Keratinocyte (primary cell): ENCODE data around the gene RAP1GAP2. TPM values are rescaled to one million over a fixed set of nuclear protein-coding genes. Genes with fewer than 3 reads are reported as not detected.

ENCODE experiments used
- DNase-seq: peaks from one replicate; pipeline ENCODE4 v3.0.0-alpha.2; 2011; ENCODE audit warnings: low read depth, missing footprints, low spot score
- FAIRE-seq: peaks from 2 replicates; lab custom pipeline; 2011; peaks lifted over from hg19 to GRCh38; lab: Jason Lieb, UNC
- H2AFZ ChIP-seq: 2 replicates; pipeline ENCODE4 v1.6.0; 2012; ENCODE audit warnings: low read length, control low read depth, inconsistent platforms; ENCODE audit not compliant: control insufficient read depth
- H3K27ac ChIP-seq: 2 replicates; pipeline ENCODE4 v1.5.1; 2011; ENCODE audit warnings: low read length; ENCODE audit not compliant: control insufficient read depth, insufficient read depth
- H3K27me3 ChIP-seq: 3 replicates; pipeline ENCODE4 v1.6.0; 2011; ENCODE audit warnings: low read length; ENCODE audit not compliant: control insufficient read depth, insufficient read depth; ENCODE audit errors: extremely low read depth
- H3K36me3 ChIP-seq, 2 experiments: 2 replicates in 1 of 2; 3 replicates in 1 of 2; pipeline ENCODE4 v1.5.1; 2011; ENCODE audit warnings: low read length in 2 of 2, mild to moderate bottlenecking in 1 of 2; ENCODE audit not compliant: control insufficient read depth in 2 of 2, insufficient read depth in 2 of 2; ENCODE audit errors: extremely low read depth in 1 of 2
- H3K4me1 ChIP-seq: 3 replicates; pipeline ENCODE4 v1.5.1; 2011; ENCODE audit warnings: low read length; ENCODE audit not compliant: control insufficient read depth, insufficient read depth; ENCODE audit errors: extremely low read depth
- H3K4me2 ChIP-seq: 3 replicates; pipeline ENCODE4 v1.6.0; 2011; ENCODE audit warnings: low read depth, low read length; ENCODE audit not compliant: control insufficient read depth, insufficient read depth; ENCODE audit errors: extremely low read depth
- H3K4me3 ChIP-seq, 3 experiments: fragments of 200-600 bp in 1 of 3; sonication (generic) in 1 of 3; 2 replicates in 2 of 3; 3 replicates in 1 of 3; pipeline ENCODE4 v1.5.1; 2011 to 2016; ENCODE audit warnings: low read length in 3 of 3, mild to moderate bottlenecking in 3 of 3, control low read depth in 2 of 3, inconsistent platforms in 1 of 3, low read depth in 1 of 3, mixed read lengths in 1 of 3, mixed run types in 1 of 3, moderate library complexity in 1 of 3; ENCODE audit not compliant: control insufficient read depth in 2 of 3, insufficient read depth in 2 of 3; ENCODE audit errors: extremely low read depth in 1 of 3
- H3K79me2 ChIP-seq: 2 replicates; pipeline ENCODE4 v1.6.0; 2012; ENCODE audit warnings: low read length; ENCODE audit not compliant: control insufficient read depth, insufficient read depth
- H3K9ac ChIP-seq: 3 replicates; pipeline ENCODE4 v1.6.0; 2011; ENCODE audit warnings: low read length; ENCODE audit not compliant: control insufficient read depth, insufficient read depth; ENCODE audit errors: extremely low read depth
- H3K9me1 ChIP-seq: 3 replicates; pipeline ENCODE4 v1.6.0; 2011; ENCODE audit warnings: low read length; ENCODE audit not compliant: control insufficient read depth, insufficient read depth; ENCODE audit errors: extremely low read depth
- H3K9me3 ChIP-seq: 2 replicates; pipeline ENCODE4 v1.5.1; 2012; ENCODE audit warnings: low read depth, low read length; ENCODE audit not compliant: control insufficient read depth
- H4K20me1 ChIP-seq: 3 replicates; pipeline ENCODE4 v1.6.0; 2011; ENCODE audit warnings: low read length; ENCODE audit not compliant: control insufficient read depth, insufficient read depth; ENCODE audit errors: extremely low read depth
- EZH2 ChIP-seq: IDR thresholded peaks from one replicate; pipeline ENCODE4 v1.6.1; 2012; ENCODE audit warnings: inconsistent platforms, mild to moderate bottlenecking, low read length, moderate library complexity
- dilution Hi-C: fragments of 300-500 bp; cut with MboI; formaldehyde crosslinking; loops from one replicate; pipeline ENCODE4 v1.7.0; 2020; ENCODE audit warnings: low sequenced_read_pairs; ENCODE audit not compliant: extremely low pct_ligation_motif_present
- polyA plus RNA-seq, 5 experiments: library from polyadenylated mRNA; depleted of rRNA in 3 of 5; stranded (reverse) in 3 of 5; stranded (forward) in 1 of 5; unstranded in 1 of 5; fragments of >200 nt; gene quantifications; 1 replicate in 1 of 5; 2 replicates in 3 of 5; 3 replicates in 1 of 5; pipeline versions ENCODE4 v1.2.1 to v1.2.3, GENCODE V29; 2011 to 2012; ENCODE audit warnings: missing spikeins in 2 of 5, low read depth in 1 of 5, low replicate concordance in 1 of 5
- TF ChIP-seq, protein P1 (sequence below), 3 experiments: IDR thresholded peaks in 1 of 3; conservative IDR thresholded peaks in 1 of 3; optimal IDR thresholded peaks in 1 of 3; 2 replicates in 2 of 3; 3 replicates in 1 of 3; pipeline versions ENCODE3 to v1.5.1; 2011; ENCODE audit warnings: low read length in 3 of 3, mild to moderate bottlenecking in 3 of 3, moderate library complexity in 2 of 3, control low read depth in 1 of 3, inconsistent platforms in 1 of 3; ENCODE audit not compliant: insufficient read depth in 2 of 3; ENCODE audit errors: extremely low read depth in 1 of 3

RAP1GAP2 gene
- polyA plus RNA-seq, 1 donor (not counting 4 experiments of a cell fraction or from before 2014, with no cell fraction given): 13.6 TPM

- Histone ChIP-seq H4K20me1 (no peaks in the 10 kb centered on the region), H2AFZ (no peak overlapping the region), H3K27me3 (no peaks in the 10 kb centered on the region), H3K4me1 (peaks cover 1% of the 10 kb centered on the region), H3K9ac (no peak overlapping the region), H3K36me3 (no peaks in the 10 kb centered on the region), H3K9me1 (no peaks in the 10 kb centered on the region), H3K79me2 (no peaks in the 10 kb centered on the region), H3K4me3 (no peak overlapping the region), H3K9me3 (no peaks in the 10 kb centered on the region), H3K27ac (no peak overlapping the region), H3K4me2 (no peak overlapping the region)
- no peak for DNase-seq
- dilution Hi-C loops: no loop called here
- no peak for FAIRE-seq
- TF ChIP-seq EZH2: no peak
- TF ChIP-seq, protein P1, sequence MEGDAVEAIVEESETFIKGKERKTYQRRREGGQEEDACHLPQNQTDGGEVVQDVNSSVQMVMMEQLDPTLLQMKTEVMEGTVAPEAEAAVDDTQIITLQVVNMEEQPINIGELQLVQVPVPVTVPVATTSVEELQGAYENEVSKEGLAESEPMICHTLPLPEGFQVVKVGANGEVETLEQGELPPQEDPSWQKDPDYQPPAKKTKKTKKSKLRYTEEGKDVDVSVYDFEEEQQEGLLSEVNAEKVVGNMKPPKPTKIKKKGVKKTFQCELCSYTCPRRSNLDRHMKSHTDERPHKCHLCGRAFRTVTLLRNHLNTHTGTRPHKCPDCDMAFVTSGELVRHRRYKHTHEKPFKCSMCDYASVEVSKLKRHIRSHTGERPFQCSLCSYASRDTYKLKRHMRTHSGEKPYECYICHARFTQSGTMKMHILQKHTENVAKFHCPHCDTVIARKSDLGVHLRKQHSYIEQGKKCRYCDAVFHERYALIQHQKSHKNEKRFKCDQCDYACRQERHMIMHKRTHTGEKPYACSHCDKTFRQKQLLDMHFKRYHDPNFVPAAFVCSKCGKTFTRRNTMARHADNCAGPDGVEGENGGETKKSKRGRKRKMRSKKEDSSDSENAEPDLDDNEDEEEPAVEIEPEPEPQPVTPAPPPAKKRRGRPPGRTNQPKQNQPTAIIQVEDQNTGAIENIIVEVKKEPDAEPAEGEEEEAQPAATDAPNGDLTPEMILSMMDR (optimal IDR thresholded peaks at IDR 0.05 in 1 of 3, IDR thresholded peaks at IDR 0.05 in 1 of 3, conservative IDR thresholded peaks at IDR 0.05 in 1 of 3; ENCODE audit: extremely low read depth in 1 of 3, insufficient read depth in 2 of 3, low read length in 3 of 3): no peak
Observed at GRCh38 chr17:2819921-2820501, 23.8 kb downstream of the RAP1GAP2 start.

DNA sequence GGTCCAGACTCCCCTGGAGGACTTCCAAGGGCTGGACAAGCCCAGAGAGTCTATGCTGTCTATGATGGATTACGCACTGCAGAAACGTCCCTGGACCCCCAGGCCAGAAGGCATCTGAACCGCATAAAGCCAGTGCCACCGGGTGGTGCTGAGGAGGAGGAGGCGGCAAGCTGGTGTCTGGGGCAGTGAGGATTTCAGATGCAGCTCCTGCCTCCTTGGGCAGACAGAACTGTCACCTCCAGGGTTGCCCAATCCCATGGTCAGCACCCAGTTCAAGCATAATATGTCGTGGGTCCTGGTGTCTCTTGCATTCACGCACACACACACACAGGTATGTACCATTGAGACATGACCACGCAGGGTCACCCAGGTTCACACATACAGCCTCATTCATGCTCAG lies 25.6 kb downstream of the RAP1GAP2 start:
- no peaks in the 10 kb centered on the region for H4K20me1 ChIP-seq
- dilution Hi-C loops: no loop called here
- FAIRE-seq: no peak
- no peaks in the 10 kb centered on the region for H3K36me3 ChIP-seq
- no peak overlapping the region for H3K27ac ChIP-seq
- H3K27me3 ChIP-seq: no peaks in the 10 kb centered on the region
- no peak for TF ChIP-seq EZH2
- TF ChIP-seq, protein P1 (optimal IDR thresholded peaks at IDR 0.05 in 1 of 3, IDR thresholded peaks at IDR 0.05 in 1 of 3, conservative IDR thresholded peaks at IDR 0.05 in 1 of 3; ENCODE audit: extremely low read depth in 1 of 3, insufficient read depth in 2 of 3, low read length in 3 of 3): no peak
- H3K9ac ChIP-seq: no peak overlapping the region
- H3K9me1 ChIP-seq: no peaks in the 10 kb centered on the region
- H3K79me2 ChIP-seq: no peaks in the 10 kb centered on the region
- H3K9me3 ChIP-seq: no peaks in the 10 kb centered on the region
- no peak overlapping the region for H3K4me3 ChIP-seq
- no peaks in the 10 kb centered on the region for H3K4me1 ChIP-seq
- H2AFZ ChIP-seq: no peak overlapping the region
- H3K4me2 ChIP-seq: no peak overlapping the region
- no peak for DNase-seq
